SH-SY5Y (cell line): Measurements from ENCODE around the gene DCAF4.

Experiments used
- GATA2 ChIP-seq: IDR thresholded peaks from 2 replicates; pipeline ENCODE4 v1.6.1; 2011; ENCODE audit warnings: mild to moderate bottlenecking, low read depth, low read length
- GATA3 ChIP-seq: IDR thresholded peaks from 2 replicates; pipeline ENCODE4 v1.6.1; 2011; ENCODE audit warnings: low read depth, mild to moderate bottlenecking, low read length, moderate library complexity

The DCAF4 gene

DNA sequence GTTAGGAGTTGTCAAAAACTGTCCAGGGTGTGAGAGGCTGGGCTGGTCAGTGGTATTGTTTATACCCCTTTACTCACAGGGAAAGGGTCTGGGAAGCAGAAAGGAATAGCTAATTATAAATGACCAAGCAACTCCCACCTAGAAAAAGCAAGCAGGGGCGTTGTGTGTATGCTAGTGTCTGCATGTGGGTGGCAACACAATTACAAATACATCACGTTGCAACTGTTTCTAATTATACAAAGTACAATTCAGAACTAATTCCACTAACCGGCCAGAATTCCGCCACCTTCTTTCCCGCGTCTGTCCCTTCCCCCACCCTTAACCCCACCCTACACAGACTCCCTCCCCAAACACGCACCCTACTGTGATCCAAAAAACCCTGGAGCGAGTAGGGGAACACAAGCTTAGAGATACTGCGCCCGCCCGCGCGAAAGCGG, 34.6 kb upstream of the DCAF4 start:
- TF ChIP-seq GATA3: no peak
- no peak for TF ChIP-seq GATA2

DNA sequence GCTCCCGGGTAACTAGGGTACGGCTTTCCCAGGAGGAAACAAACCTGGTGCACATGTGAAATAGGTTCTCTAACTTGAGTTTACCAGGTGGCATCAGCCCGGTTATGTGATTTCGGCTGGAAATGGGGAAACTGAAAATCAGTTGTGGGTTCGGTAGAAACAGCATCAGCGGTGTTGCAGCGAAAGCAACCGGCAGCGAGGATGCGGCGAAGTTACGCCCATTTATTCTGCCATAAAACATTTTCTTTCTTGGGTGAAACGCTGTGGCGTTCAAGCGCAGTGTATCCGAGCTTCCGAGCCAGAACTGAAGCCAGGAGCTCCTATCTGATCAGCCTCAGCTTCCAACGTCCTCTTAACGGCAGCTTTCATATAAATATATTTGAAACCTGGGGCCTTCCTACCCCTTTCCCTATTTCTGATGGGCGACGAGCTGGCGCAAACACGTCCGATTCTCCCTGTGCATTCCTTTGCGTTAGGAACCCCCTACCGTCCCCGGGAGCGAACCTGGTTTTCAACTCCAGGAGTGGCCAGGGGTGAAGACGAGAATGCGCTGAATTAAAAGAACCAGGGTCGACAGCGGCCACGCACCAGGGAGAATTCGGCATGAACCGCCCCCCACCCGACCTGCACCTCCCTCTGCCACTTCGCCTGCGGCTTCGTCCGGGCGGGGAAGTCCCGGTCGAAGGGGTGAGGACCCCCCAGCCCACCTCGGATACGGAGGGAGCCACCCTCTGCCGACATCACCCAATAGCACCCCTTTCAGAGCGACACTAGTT, 34.0 kb upstream of the DCAF4 start:
- TF ChIP-seq GATA2 (no peak), GATA3 (no peak)

DNA sequence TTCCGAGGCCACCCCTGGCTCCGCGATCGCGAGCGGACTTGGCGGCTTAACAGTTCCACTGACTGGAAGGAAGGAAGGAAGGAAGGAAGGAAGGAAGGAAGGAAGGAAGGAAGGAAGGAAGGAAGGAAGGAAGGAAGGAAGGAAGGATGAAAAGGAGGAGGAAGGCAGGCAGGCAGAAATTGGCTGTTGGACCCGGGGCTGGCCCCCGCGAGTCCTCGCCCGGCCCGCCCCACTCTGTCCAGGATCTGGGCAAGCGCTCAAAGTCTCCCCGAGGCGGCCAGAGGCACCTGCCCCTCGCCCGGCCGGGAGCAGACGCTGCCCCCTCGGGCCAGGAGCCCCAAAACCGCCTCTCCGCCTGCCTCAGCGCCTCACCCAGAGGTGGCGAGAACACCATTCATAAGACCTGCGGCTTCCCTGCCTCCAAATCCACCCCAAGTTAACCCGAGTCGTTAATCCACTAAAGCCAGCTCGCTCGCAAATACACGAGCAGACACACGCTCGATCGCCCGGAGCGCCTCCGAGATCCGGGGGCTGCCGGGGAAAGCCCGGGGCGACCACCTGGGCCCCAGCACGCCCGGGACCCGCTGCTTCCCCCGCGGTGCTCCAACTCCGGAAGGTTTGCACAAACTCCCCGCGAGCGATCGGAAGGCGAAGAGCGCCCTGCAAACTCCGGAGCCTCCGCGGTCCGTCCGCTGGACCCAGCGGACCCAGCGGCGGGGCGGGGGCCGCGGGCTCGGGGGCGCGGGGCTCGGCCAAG, 33.2 kb upstream of the DCAF4 start:
- TF ChIP-seq GATA3: no peak
- no peak for TF ChIP-seq GATA2

DNA sequence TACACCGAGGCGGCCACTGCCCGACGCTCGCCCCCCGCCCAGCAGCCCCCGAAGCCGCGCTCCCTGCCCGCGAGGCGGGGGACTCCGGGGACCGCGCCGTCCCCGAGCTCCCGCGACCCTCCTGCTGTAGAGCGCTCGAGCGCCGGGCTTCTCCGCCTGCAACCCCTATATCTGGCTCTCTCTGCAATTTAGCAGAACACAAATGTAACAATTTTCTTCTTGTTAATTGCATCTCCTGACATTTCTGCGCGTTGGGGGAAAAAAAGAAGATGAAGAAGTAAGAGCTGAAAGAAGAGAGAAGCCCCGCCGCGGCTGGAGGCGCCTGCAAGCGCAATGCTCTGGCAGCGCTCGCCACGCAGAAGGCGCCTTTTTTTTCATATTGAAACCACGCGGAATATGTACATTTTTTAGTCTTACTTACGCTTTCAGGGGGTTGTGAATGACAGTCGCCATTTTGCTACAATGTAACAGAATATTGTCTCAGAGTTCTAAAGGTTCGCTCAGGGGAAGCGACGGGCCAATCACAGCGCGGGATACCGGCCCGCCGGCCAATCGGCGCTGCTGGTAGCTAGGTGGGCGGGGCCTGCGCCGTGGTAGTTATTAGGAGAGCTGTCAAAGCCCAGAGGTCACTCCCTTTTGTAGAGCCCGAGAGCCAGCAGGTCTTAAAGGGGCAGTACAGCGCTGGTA, 32.5 kb upstream of the DCAF4 start, which contains the start of gene DPF3:
Gene DPF3 (minus strand): TSS at position 466 of the 687 bp plus-strand sequence. CDS start 13 bp downstream, at position 453.
- TF ChIP-seq GATA3 (no peak), GATA2 (no peak)

DNA sequence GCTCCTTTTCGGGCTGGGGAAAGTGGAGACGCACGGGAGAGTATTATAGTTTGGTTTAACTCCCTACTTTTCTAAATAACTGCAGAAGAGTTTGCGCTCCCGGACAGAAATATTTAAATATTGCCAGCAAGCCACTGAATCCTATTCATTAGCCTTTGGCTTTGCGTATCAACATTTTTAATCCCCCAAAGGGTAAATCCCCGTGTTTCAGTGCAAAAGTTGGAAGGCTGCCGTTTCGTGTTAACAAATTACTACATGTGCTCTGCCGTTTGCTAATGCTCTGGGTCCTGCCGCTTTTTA, 32.0 kb upstream of the DCAF4 start:
- TF ChIP-seq GATA3 (no peak), GATA2 (no peak)

DNA sequence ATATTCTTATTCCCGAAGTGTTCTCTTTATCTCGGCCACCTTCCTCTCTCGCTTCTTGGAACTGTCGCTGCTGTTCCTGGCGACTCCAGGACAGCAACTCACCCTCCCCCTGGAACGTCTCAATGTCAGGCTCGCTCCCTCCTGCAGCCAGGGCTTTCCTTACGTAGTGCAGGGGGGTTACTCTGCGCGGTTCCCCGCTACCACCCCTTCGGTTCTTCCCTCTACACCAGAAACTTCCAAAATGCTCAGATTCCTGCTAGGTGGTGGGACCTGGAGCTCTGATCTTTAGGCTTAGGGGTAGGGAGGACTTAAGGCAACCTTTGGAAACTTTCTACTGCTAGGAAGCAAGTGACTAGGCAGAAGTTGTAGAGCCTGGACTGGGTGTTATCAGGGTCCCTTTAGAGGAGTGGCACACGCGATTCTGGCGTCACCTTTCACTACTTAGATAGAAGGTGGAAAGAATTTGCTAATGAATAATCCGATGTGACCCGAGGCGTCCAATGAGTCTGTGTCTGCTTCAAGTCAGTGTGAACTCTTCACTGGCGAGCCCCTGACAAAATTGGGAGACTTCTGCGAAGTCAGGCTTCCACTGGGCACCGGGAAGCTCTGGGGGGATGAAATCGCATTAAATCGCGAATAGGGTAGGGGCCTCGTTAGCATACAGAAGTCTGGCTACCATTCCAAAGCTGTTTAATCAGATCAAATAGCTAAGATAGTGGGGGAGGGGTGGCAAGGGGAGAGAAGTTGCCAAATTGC, 31.5 kb upstream of the DCAF4 start:
- TF ChIP-seq GATA3 (no peak), GATA2 (no peak)

DNA sequence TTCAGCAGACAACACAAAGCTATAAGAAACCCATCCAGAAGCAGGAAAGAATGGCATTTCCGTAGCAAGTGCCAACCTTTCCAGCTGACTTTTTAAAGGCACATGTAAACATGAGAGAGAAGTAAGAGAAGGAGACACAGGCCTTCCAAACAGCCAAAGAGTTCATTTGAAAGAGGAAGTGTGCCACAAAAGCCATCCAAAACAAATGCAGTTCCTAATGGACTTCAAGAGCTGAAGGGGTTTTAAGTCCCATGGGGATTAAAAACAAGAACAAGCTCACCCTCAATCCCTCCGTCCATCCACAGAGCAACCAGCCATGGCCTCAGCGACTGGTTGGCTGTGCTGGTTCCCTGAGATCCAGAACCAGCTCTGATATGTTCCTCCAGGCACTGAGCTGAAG, 27.8 kb upstream of the DCAF4 start:
- TF ChIP-seq GATA2: no peak
- no peak for TF ChIP-seq GATA3

DNA sequence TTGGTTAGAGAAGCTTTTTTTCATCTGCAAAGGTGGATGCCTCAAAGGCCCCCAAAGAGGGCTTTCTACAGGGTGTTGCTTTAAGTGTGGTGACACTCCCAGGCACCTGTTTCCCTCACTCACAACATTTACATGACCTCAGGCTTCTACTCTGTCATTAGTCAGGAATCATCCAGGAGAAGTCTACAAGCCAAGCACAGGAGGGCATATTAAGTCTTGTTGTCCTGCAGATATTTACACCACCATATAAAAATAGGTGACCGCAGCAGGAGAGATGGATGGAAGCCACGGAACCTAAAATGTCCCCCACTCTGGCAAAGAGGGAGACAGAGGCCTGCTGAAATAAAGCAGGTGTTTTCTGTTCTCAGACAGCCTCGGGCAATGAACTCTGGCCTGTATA, 24.9 kb upstream of the DCAF4 start:
- TF ChIP-seq GATA2 (no peak), GATA3 (no peak)

DNA sequence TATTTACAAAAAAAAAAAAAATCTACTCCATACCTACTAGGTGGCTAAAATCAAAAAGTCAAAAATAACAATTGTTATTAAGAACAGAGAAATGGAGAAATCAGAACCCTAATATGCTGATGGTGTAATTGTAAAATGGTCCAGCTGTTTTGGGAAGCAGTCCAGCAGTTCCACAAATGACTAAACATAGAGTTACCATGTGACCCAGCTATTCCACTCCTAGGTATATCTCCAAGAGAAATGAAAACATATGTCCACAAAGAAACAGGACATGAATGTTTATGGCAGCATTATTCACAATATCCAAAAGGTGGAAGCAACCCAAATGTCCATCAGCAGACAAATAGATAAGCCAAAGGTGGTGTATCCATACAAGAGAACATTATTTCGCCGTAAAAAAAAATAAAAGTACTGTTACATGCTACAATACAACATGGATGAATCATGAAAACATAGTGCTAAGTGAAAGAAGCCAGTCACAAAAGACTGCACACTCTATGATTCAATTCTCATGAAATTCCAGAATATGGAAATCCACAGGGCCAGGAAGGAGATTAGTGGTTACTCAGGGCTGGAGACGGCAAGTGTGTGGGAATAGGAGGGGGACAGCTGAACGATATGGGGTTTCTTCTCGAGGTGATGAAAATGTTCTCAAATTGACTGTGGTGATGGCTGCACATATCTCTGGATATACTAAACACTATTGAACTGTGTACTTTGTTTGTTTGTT, 23.3 kb upstream of the DCAF4 start:
- TF ChIP-seq GATA2: no peak
- TF ChIP-seq GATA3: no peak

DNA sequence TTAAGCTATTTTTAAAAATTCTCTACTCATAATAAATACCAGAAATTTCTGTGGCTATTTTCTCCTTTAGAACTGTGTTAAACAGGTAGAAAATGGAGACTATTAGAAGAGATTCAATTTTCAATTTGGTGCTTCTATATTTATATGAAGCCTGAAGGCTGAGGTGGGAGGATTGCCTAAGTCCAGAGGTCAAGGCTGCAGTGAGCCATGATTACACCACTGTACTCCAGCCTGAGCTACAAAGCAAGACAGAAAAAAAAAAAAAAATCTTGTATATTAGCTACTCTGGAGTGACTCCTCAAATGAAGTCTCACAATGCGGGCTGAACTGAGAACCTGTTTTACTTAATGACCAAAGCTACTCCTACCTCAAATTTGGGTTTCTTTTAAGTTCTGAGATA, 22.5 kb upstream of the DCAF4 start:
- TF ChIP-seq GATA3: no peak
- TF ChIP-seq GATA2: no peak

DNA sequence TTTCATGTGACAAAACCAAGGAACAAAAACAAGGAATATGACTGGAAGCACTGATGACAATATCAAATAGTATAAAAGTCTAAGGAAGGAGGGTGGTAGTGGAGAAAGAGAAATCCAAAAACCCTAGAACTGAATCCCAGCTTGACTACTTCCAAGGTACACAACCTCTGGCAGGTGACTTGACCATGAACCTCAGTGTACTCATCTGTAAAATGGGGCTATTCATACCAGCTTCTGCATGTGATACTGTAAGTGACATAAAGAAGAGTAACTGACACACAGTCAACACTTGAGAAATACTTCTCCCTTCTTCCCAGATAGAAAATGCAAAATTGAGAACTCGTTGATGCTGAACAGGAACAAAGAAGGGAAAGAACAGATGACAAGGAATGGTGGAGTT, 22.0 kb upstream of the DCAF4 start:
- no peak for TF ChIP-seq GATA3
- no peak for TF ChIP-seq GATA2

DNA sequence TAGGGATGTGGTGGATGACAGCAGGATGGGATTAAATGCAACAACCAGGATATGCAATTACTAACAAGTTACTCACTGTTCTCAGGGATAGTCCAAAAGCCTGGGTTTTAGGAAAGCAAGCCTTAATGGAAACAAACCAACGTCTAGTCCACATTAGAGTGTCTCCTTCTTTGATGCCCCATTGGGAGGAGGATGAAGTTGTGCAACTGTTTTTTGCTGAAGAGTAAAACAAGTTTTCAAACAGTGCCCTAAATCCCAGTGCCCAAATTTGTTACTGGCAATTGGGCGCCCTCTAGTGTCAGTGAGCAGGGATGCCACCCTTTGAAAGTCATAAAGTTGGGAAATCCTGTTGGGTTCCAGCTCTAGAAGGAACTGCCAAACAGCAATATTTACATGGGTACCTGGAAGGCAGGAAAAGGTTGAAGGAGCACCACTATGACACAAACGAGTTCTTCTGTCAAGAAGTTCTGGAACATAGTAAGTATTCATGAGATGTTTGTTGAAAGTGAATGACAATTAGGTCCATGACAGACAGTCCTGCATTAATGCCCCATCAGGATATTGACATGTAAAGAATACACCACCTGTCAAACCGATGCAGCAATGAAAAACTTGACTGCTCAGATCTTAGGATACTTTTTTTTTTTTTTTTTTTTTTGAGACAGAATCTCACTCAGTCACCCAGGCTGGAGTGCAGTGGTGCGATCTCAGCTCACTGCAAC, 21.3 kb upstream of the DCAF4 start:
- no peak for TF ChIP-seq GATA2
- no peak for TF ChIP-seq GATA3

DNA sequence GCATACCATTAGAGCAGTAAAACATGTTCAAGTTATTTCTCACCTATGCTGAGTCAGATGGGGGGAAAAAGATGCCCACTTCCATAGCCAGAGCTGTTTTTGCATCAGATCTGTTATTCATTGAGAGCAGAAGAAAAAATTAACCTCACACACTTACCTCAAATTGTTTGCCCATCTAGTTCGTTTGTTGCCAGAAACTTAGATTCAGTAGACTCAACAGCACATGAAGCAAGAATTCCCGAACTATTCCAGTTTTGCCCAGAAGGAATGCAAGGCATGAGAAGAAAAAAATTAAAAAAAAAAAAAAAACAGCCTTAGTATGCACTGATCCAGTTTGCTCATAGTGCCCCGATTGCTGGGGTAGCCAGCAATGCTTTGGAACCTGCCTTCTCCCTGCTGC, 19.9 kb upstream of the DCAF4 start:
- TF ChIP-seq GATA2 (no peak), GATA3 (no peak)

DNA sequence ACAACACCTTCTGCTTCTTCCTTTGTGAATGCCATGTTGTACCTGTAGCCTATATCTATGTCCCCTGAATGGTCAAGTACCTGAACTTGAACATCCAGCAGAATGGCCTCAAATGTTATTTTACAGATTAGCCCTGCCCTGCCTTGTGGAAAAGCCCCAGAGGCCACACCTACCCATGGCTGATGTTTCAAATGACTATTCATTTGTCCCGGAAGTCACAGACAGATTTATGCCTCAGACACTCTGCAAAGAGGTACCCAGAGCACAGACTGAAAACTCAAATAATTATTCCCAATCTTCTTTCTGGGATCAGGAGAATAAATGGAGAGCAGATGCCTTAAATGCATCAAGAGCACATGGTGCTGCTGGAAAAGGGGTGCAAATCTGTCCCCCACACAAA, 19.4 kb upstream of the DCAF4 start:
- TF ChIP-seq GATA2 (no peak), GATA3 (no peak)

DNA sequence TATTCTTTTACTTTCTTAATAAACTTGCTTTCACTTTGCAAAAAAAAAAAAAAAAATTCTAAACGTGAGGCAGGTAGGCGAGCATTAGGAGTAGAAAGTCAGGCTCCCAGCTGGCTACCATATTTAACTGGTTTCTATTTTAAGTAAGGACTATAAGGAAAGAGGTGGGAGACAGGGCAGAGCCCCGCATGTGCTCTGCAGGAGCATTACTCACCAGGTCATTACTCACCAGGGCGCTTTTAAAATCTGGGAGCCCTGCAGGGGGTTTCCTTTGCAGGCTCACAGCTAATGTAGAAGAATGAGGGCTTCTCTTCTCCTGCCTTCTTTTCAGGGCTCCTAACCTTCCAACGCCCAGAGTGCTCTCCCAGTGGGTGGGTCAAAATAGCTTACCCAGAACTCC, 18.4 kb upstream of the DCAF4 start:
- TF ChIP-seq GATA3: no peak
- TF ChIP-seq GATA2: no peak
